ENCODE results near the gene RPS6KA6. TPM values are rescaled to one million over a fixed set of nuclear protein-coding genes. Genes with fewer than 3 reads are reported as not detected.

RPS6KA6 gene
- total RNA-seq, 2 experiments from 2014 or later = not detected

DNA sequence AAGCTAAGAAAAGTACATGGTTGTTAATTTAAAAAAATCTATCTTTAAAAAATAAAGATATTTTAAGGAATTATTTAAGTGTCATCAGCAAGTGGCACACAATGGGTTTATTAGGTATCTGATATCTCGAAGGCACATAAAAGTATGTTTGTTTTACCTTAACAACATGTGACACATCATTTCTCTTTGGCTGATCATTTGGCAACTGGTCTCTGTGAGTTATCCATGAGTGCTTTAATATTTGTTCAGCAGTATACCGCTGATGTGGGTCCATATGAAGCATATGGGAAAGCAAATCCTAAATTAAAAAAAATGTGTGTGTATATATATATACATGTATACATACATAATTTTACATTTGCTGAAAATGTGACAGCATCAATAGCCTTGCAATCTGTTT lies 123.2 kb downstream of the RPS6KA6 start:
- Mint-ChIP-seq H3K4me1 (ENCODE audit: low read depth) (no peaks in the 10 kb centered on the region), H3K9me3 (ENCODE audit: insufficient read depth) (no peaks in the 10 kb centered on the region), H3K4me3 (no peak overlapping the region), H3K27me3 (ENCODE audit: low read depth) (no peaks in the 10 kb centered on the region), H3K27ac (no peak overlapping the region), H3K36me3 (ENCODE audit: low read depth) (no peaks in the 10 kb centered on the region)
- ATAC-seq (no peak), DNase-seq (no peak)
- ChIA-PET CTCF (no interaction called here), POLR2A (no interaction called here)

DNA sequence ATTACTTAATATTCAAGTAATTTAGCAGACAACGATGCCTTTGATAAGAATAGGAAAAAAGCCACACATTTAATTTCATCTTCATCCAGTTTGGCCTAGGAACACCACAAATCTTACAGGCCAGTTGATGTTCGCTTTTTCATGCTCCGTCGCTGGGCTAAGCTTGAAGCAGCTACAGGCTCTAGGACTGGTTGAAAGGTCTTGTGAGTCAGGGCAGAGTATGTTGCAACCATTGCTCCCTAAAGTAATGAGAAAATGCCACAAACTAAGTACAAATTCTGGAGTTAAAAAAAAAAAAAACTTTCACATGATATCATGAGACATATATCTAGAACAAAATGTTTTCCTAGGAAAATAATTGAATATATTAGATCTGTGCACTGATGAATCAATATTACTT lies 123.8 kb downstream of the RPS6KA6 start:
- ChIA-PET CTCF (no interaction called here), POLR2A (no interaction called here)
- no peaks in the 10 kb centered on the region for H3K36me3 Mint-ChIP-seq (ENCODE audit: low read depth)
- no peak overlapping the region for H3K4me3 Mint-ChIP-seq
- DNase-seq (no peak), ATAC-seq (no peak)
- H3K4me1 Mint-ChIP-seq (ENCODE audit: low read depth) = no peaks in the 10 kb centered on the region
- no peak overlapping the region for H3K27ac Mint-ChIP-seq
- no peaks in the 10 kb centered on the region for H3K9me3 Mint-ChIP-seq (ENCODE audit: insufficient read depth)
- H3K27me3 Mint-ChIP-seq (ENCODE audit: low read depth) = no peaks in the 10 kb centered on the region

DNA sequence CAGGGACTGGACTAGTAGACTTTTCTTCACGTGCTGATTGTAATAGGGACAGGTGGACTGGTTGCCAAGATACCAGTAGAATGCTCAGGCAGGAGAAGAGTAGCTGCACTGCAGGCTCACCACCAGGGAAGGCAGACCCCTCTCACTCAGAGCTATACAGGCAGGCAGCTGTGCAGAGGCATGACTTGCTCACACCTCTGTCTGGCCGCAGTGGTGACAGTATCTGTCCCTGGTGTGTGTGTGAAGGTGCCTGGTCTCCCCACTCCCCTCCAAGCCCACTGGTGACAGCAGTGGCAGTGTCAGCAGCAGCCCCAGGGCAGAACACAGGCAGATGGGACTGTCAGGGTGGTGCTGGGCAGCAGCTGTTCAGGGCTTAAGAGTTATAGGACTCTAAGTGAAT lies 140.7 kb downstream of the RPS6KA6 start:
- H3K36me3 Mint-ChIP-seq (ENCODE audit: low read depth) = no peaks in the 10 kb centered on the region
- H3K9me3 Mint-ChIP-seq (ENCODE audit: insufficient read depth) = no peaks in the 10 kb centered on the region
- POLR2A ChIA-PET = no interaction called here
- H3K4me1 Mint-ChIP-seq (ENCODE audit: low read depth) = no peaks in the 10 kb centered on the region
- CTCF ChIA-PET = no interaction called here
- no peak for ATAC-seq
- H3K27me3 Mint-ChIP-seq (ENCODE audit: low read depth) = no peaks in the 10 kb centered on the region
- H3K27ac Mint-ChIP-seq = no peak overlapping the region
- DNase-seq = no peak
- H3K4me3 Mint-ChIP-seq = no peak overlapping the region

- DNase-seq (peak; percentile 19), ATAC-seq (no peak)
- POLR2A ChIA-PET = no interaction called here
- Mint-ChIP-seq H3K9me3 (ENCODE audit: insufficient read depth) (no peaks in the 10 kb centered on the region), H3K4me1 (ENCODE audit: low read depth) (no peaks in the 10 kb centered on the region), H3K36me3 (ENCODE audit: low read depth) (no peaks in the 10 kb centered on the region), H3K27ac (no peak overlapping the region), H3K4me3 (no peak overlapping the region), H3K27me3 (ENCODE audit: low read depth) (no peaks in the 10 kb centered on the region)
- CTCF ChIA-PET = interaction anchor here (0.8 kb wide), 1 partner anchor 11 kb away, joined by 3 read pairs; no protein-coding TSS in a partner anchor
Measured at GRCh38 chrX:84046403-84046984, 141.5 kb downstream of the RPS6KA6 start.

DNA sequence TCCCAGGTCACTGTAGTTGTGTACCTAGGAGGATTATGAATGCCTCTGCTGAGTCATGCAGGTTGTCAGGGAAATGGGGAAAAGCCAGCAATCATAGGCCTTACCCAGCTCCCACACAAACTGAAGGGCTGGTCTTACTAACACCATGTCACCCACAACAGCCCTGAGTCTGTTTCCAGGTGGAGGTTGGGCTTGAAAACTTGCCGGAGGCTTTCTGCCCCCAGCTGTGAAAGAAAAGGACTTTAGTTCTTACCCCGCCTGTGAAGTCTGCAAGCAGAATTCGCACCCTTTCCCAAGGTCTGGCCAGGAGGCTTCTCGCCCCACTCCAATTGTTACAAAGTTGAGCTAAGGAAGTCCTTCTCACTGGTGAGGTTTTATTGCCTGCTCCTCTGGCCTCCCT lies 143.9 kb downstream of the RPS6KA6 start:
- ChIA-PET POLR2A (no interaction called here), CTCF (no interaction called here)
- ATAC-seq (no peak), DNase-seq (no peak)
- H3K36me3 Mint-ChIP-seq (ENCODE audit: low read depth) = no peaks in the 10 kb centered on the region
- no peaks in the 10 kb centered on the region for H3K4me1 Mint-ChIP-seq (ENCODE audit: low read depth)
- H3K4me3 Mint-ChIP-seq = no peak overlapping the region
- H3K27ac Mint-ChIP-seq = no peak overlapping the region
- H3K9me3 Mint-ChIP-seq (ENCODE audit: insufficient read depth) = no peaks in the 10 kb centered on the region
- H3K27me3 Mint-ChIP-seq (ENCODE audit: low read depth) = no peaks in the 10 kb centered on the region

Small RNAs within 50 kb of the gene (microRNA-seq; reads per million reads assigned to microRNA genes)
- gene MIR548I4 = not detected
